UCSD-AML1 (cell line): ENCODE data around the gene LOXL1.

Experiments used
- DNase-seq: peaks from one replicate; lab custom pipeline; 2025; ENCODE audit not compliant: unreplicated experiment; lab: John Stamatoyannopoulos, UW

The LOXL1 gene, protein sequence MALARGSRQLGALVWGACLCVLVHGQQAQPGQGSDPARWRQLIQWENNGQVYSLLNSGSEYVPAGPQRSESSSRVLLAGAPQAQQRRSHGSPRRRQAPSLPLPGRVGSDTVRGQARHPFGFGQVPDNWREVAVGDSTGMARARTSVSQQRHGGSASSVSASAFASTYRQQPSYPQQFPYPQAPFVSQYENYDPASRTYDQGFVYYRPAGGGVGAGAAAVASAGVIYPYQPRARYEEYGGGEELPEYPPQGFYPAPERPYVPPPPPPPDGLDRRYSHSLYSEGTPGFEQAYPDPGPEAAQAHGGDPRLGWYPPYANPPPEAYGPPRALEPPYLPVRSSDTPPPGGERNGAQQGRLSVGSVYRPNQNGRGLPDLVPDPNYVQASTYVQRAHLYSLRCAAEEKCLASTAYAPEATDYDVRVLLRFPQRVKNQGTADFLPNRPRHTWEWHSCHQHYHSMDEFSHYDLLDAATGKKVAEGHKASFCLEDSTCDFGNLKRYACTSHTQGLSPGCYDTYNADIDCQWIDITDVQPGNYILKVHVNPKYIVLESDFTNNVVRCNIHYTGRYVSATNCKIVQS

GRCh38 chr15:73926219-73927002, at the start of gene LOXL1:
TSS of gene LOXL1 (plus strand) at chr15:73926462. CDS start at chr15:73926784, 322 bp downstream.
- DNase-seq: peak; percentile 62

DNA sequence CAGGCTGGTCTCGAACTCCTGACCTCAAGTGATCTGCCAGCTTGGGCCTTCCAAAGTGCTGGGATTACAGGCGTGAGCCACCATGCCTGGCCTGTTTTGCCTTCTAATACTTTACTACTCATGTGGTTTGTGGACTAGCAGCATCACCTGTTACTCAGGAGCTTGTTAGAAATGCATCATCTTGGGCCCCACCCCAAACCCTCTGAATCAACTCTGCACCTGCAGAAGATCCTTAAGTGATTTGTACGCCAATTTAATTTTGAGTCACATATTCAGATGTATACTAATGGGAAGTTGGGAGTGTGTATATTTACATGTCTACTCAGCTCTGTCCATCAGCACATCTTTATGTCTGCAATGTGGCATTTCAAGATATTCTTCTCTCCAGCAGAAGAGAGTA, 46.8 kb upstream of the LOXL1 start:
- DNase-seq: no peak

DNA sequence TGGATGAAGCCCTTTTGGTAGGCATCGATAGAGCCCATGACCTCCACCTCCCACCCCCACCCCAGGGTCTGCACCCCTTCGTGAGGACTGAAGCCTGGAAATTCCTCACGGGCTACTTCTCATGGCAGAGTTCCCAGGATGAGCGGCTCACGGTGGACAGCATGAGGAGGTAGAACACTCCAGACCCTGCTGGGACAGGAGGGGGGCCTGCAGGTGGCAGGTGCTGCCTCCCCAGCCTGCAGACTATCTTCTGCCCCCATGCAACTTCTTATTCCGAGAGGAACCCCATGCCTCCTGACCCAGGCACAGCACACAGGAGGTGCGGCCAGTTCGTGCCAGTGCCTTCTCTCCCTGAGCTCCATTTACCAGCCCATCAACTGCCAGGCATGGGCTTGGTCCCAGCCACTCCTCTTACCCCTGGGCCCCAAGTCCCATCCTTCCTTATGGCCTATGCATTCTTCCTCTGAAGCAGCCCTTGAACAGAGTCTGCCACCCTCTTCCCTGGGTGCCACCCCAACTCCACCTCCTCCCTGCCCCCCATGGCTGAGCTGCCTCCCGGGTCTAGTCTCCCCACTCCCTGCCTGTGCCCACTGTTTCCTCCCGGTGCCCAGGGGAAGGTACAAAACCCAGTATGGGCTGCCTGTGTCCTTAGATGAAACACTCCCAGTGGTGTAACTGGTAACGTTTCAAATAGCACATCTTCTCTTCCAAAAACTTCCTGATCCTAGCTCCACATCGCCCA, 44.5 kb upstream of the LOXL1 start:
- DNase-seq: no peak

DNA sequence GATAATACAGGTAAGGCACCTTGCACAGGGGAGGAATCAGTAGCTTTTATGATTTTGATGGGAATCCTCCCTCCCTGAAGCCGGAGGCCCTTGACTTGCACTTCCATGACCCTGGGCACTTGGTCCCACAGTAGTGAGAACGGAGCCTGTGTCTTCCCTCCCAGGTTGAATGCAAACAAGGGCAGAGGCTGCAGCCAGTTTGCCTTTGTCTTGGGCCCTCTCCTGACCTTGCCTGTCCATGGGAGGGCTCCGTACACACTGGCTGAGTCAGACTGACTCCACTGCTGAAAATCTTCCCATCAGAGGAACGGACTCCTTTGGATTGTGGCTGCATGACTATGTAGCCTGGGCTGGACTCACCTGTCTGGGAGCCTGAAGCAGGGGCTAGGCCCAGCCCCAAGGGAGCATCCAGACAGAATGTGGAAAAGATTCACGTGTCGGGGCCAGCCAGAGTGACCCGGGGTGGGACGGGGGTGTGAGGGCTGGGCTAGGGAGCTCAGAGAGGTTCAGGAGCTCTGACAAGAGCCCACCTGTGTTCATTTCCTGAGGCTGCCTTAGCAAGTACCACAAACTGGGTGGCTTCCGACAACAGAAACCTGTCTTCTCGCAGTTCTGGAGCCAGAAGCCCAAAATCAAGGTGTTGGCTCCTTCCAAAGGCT, 43.4 kb upstream of the LOXL1 start:
- DNase-seq: no peak

GRCh38 chr15:73884159-73884558, 42.1 kb upstream of the LOXL1 start:
- DNase-seq: no peak

GRCh38 chr15:73885954-73886700, 40.1 kb upstream of the LOXL1 start:
- no peak for DNase-seq

GRCh38 chr15:73886717-73887345, 39.4 kb upstream of the LOXL1 start:
- no peak for DNase-seq

- DNase-seq: no peak
These were observed 38.8 kb upstream of the LOXL1 start for GRCh38 chr15:73887481-73887880.

DNA sequence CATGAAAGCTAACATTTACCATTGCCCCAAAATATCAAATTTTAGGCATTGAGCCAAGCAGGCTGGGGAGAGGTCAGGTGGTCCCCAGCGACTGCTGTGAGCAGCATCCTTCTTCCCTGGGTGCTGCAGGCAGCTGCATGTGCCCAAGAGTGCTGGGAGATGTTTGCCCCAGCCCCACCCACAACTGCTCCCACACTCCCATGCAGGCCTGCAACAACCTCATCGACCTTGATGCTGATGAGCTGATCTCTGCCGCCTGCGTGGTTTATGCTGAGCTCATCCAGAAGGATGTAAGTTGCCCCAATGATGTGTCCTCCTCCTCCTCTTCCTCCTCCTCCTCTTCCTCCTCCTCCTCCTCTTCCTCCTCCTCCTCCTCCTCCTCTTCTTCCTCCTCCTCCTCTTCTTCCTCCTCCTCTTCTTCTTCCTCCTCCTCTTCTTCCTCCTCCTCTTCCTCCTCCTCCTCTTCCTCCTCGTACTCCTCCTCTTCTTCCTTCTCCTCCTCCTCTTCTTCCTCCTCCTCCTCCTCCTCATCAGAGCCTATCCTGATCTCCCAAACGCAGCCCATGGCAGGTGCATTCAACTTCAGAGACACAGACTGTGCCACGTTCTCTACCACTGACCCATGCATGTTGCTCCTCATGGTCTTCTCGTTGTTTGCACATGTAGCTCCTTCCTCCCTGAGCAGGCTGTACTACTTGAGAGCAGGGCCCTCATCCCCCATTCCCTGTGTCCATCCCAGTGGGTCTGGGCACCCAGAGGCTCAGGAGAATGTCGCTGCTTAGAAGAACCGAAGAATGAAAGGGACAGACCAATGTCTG, 37.8 kb upstream of the LOXL1 start:
- no peak for DNase-seq

GRCh38 chr15:73889053-73889761, 37.1 kb upstream of the LOXL1 start:
- no peak for DNase-seq

- DNase-seq: no peak
These were observed 36.5 kb upstream of the LOXL1 start for GRCh38 chr15:73889762-73890124.

- no peak for DNase-seq
These were observed 34.6 kb upstream of the LOXL1 start for GRCh38 chr15:73891328-73892315.

DNA sequence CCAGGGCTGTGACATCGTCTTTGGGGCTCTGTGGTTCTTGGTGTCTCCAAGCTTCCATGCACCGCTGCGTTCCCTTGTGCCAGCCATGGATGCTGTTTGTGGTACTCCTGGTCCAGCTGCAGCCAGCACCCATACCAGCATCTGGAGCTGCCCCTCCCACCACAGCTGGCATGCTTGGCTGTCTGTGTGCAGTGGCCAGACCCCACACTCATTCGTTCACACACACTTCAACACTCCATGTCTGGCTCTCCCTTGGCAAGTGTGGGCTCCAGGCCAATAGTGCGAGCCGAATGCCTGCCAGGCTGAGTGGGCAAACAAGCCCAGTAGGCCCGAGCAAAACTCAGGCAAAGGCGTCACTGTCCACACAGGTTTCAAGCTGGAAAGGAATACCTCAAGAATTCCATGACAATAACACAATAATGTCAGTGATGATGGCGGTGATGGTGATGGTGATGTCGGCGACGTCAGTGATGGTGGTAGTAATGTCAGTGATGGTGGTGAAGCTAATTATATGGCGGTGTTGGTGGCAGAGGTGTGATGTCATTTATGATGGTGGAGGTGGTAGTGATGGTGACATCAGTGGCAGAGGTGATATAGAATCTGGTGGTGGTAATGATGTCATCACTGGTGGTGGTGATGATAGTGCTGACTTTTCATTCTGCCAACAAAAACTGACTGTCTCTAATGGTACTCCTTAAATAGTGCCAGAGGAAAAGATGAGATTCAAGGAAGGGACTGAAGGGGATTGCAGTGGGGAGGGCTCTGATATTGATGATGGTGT, 33.6 kb upstream of the LOXL1 start:
- DNase-seq: no peak

- DNase-seq: no peak
These were observed 32.0 kb upstream of the LOXL1 start for GRCh38 chr15:73894133-73894814.

- DNase-seq: peak; percentile 77
These were observed 28.6 kb upstream of the LOXL1 start for GRCh38 chr15:73897441-73898261.
